DND-41 (cell line): ENCODE data around the gene NID2.

Source experiments
- ATAC-seq: fragments of 200-7000 bp; cut with Tn5 transposase; 3 replicates; pipeline ENCODE4 v1.9.1; 2021; ENCODE audit warnings: low read depth; ENCODE audit not compliant: insufficient read depth
- DNase-seq: peaks from one replicate; pipeline ENCODE4 v3.0.0-alpha.2; 2020
- H2AFZ ChIP-seq: 2 replicates; pipeline ENCODE4 v1.6.0; 2012; ENCODE audit warnings: low read depth, low read length
- H3K27ac ChIP-seq: 2 replicates; pipeline ENCODE4 v1.5.1; 2012; ENCODE audit warnings: low read length, inconsistent platforms
- H3K27me3 ChIP-seq: fragments of 200-600 bp; sonication (generic); 2 replicates; pipeline ENCODE4 v1.6.0; 2012; ENCODE audit warnings: low read length, mild to moderate bottlenecking, inconsistent platforms; ENCODE audit not compliant: insufficient read depth, poor library complexity
- H3K36me3 ChIP-seq: 2 replicates; pipeline ENCODE4 v1.5.1; 2012; ENCODE audit warnings: low read length, inconsistent platforms; ENCODE audit not compliant: insufficient read depth
- H3K4me1 ChIP-seq: 2 replicates; pipeline ENCODE4 v1.5.1; 2012; ENCODE audit warnings: mild to moderate bottlenecking, low read length; ENCODE audit not compliant: insufficient read depth
- H3K4me2 ChIP-seq: 2 replicates; pipeline ENCODE4 v1.6.0; 2012; ENCODE audit warnings: mild to moderate bottlenecking, moderate library complexity, low read length, inconsistent platforms; ENCODE audit not compliant: insufficient read depth
- H3K4me3 ChIP-seq, 2 experiments: fragments of 200-600 bp in 1 of 2; shearing (Covaris generic) in 1 of 2; 2 replicates each; pipeline ENCODE4 v1.5.1; 2012 to 2016; ENCODE audit warnings: inconsistent platforms in 2 of 2, low read length in 2 of 2, mild to moderate bottlenecking in 2 of 2, low read depth in 1 of 2, moderate library complexity in 1 of 2
- H3K79me2 ChIP-seq: 2 replicates; pipeline ENCODE4 v1.6.0; 2012; ENCODE audit warnings: low read length, inconsistent platforms; ENCODE audit not compliant: insufficient read depth
- H3K9ac ChIP-seq: 2 replicates; pipeline ENCODE4 v1.6.0; 2012; ENCODE audit warnings: low read depth, mild to moderate bottlenecking, inconsistent platforms, low read length, moderate library complexity
- H3K9me3 ChIP-seq: 2 replicates; pipeline ENCODE4 v1.5.1; 2012; ENCODE audit warnings: low read length, moderate library complexity, mild to moderate bottlenecking, inconsistent platforms; ENCODE audit not compliant: insufficient read depth, severe bottlenecking
- H4K20me1 ChIP-seq: 2 replicates; pipeline ENCODE4 v1.6.0; 2012; ENCODE audit warnings: low read length; ENCODE audit not compliant: insufficient read depth
- CTCF ChIP-seq: IDR thresholded peaks from 2 replicates; pipeline ENCODE4 v1.5.1; 2012; ENCODE audit warnings: borderline replicate concordance, low read length, moderate library complexity, mild to moderate bottlenecking; ENCODE audit not compliant: poor library complexity, severe bottlenecking; ENCODE audit errors: extremely low read depth
- EZH2 ChIP-seq: IDR thresholded peaks from 3 replicates; pipeline ENCODE4 v1.6.1; 2012; ENCODE audit warnings: borderline replicate concordance, low read depth, mild to moderate bottlenecking, moderate library complexity, low read length, inconsistent platforms; ENCODE audit not compliant: severe bottlenecking

NID2 gene

GRCh38 chr14:52067873-52068614 is 815 bp downstream of the NID2 start:
- H4K20me1 ChIP-seq: no peaks in the 10 kb centered on the region
- no peak overlapping the region for H3K27ac ChIP-seq
- no peak for TF ChIP-seq EZH2
- H3K79me2 ChIP-seq: no peaks in the 10 kb centered on the region
- H3K4me3 ChIP-seq: no peak overlapping the region
- no peak overlapping the region for H2AFZ ChIP-seq
- H3K4me1 ChIP-seq: peaks cover 4% of the 10 kb centered on the region
- ATAC-seq (no peak), DNase-seq (no peak)
- no peaks in the 10 kb centered on the region for H3K27me3 ChIP-seq
- H3K36me3 ChIP-seq: no peaks in the 10 kb centered on the region
- no peak overlapping the region for H3K4me2 ChIP-seq
- no peak overlapping the region for H3K9ac ChIP-seq
- no peaks in the 10 kb centered on the region for H3K9me3 ChIP-seq

- no peak for DNase-seq
- Histone ChIP-seq H2AFZ (no peak overlapping the region), H3K4me3 (no peak overlapping the region), H3K79me2 (no peaks in the 10 kb centered on the region), H3K36me3 (no peaks in the 10 kb centered on the region), H3K9ac (no peak overlapping the region), H4K20me1 (no peaks in the 10 kb centered on the region), H3K9me3 (no peaks in the 10 kb centered on the region), H3K4me1 (no peaks in the 10 kb centered on the region), H3K4me2 (no peak overlapping the region), H3K27ac (no peak overlapping the region), H3K27me3 (no peaks in the 10 kb centered on the region)
- TF ChIP-seq CTCF (no peak), EZH2 (no peak)
- ATAC-seq: no peak
Measured at GRCh38 chr14:52064174-52064573, 4.7 kb downstream of the NID2 start.

- no peaks in the 10 kb centered on the region for H3K79me2 ChIP-seq
- ATAC-seq (no peak), DNase-seq (no peak)
- no peak for TF ChIP-seq CTCF
- TF ChIP-seq EZH2: no peak
- no peaks in the 10 kb centered on the region for H3K27me3 ChIP-seq
- H3K9me3 ChIP-seq: no peaks in the 10 kb centered on the region
- no peaks in the 10 kb centered on the region for H4K20me1 ChIP-seq
- no peak overlapping the region for H3K9ac ChIP-seq
- H3K4me2 ChIP-seq: no peak overlapping the region
- H3K27ac ChIP-seq: no peak overlapping the region
- H3K4me3 ChIP-seq: no peak overlapping the region
- H2AFZ ChIP-seq: no peak overlapping the region
- H3K36me3 ChIP-seq: no peaks in the 10 kb centered on the region
- no peaks in the 10 kb centered on the region for H3K4me1 ChIP-seq
Measured at GRCh38 chr14:52063052-52063462, 5.8 kb downstream of the NID2 start.

GRCh38 chr14:52061890-52062289 is 7.0 kb downstream of the NID2 start:
- no peaks in the 10 kb centered on the region for H4K20me1 ChIP-seq
- no peak overlapping the region for H3K9ac ChIP-seq
- no peak overlapping the region for H2AFZ ChIP-seq
- ATAC-seq: no peak
- H3K4me2 ChIP-seq: no peak overlapping the region
- no peak for TF ChIP-seq CTCF
- H3K79me2 ChIP-seq: no peaks in the 10 kb centered on the region
- H3K4me1 ChIP-seq: no peaks in the 10 kb centered on the region
- H3K27ac ChIP-seq: no peak overlapping the region
- no peak for DNase-seq
- H3K9me3 ChIP-seq: no peaks in the 10 kb centered on the region
- no peak overlapping the region for H3K4me3 ChIP-seq
- no peaks in the 10 kb centered on the region for H3K36me3 ChIP-seq
- H3K27me3 ChIP-seq: no peaks in the 10 kb centered on the region
